ENCODE data around the gene MRE11.
"Not testable (repeated sequence)": the region's sequence is repeated elsewhere in the genome, so short reads cannot be mapped to it uniquely, and the experiment has no call there.

MRE11 gene

DNA sequence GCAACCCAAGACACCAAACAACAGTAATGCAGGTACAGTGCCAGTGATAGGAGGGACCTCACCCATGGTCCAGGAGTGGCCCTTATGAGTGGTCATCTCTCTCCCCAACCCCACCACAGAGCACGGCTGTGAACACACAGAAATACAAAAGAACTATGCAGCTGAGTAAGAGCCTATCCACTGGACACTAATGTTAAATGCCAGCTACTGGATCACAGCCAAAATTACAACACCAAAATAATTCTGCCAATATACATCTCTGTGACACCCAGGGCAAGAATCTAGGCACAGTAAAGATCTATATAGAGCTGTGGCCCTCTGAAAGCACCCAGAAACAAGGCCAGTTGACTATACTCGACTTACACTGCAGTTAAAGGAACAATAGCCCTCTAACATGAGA, 69.6 kb downstream of the MRE11 start:
- no peak for DNase-seq (ENCODE audit: low read depth)

DNA sequence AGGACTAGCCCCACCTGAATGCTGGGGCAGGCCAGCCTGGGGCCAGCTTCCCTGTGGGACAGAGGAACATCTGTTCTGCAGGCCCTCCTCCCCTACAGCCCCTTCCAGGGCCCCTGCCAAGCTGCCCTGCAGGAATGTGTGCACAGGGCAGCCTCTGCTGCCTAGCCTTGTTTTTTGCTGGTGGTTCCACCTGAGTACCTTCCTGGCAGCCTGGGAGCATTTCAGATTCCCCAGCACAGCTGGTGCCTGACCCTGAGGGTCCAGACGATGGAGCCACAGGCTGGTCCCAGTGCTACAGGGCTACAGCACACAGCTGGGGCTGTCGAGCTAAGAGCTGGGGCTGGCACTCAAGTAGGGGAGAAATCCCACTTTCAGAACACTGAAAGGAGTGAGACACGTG, 70.1 kb downstream of the MRE11 start:
- DNase-seq (ENCODE audit: low read depth), result no peak

DNA sequence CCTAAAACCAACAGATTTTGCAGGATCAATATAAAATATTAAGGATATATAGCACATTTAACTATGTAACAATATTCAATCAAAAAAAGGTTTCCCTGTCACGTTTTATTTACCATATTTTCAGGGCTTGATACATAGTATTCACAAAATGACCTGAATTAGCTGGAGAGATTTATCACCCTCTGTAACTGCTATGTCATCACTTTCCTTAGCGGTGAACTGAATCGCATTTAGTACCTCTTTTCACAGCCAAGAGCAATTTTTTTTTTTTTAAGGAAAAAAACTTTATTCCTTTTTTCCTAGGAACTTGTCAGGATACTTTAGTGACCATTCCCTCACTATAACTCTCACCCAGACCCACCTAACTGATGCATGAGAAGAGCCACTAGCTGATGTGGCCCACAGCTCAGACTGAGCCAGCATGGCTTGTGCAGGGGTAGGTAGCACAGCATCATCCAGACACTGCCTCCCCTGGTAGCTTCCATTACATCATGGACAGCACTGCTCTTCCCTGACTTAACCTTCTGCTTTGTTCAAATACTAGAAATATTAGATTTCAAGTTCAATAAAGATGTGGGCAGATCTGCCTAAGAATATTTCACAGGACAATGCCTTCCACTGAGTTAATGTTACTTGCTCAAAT, 75.4 kb downstream of the MRE11 start:
- DNase-seq (ENCODE audit: low read depth), result no peak

DNA sequence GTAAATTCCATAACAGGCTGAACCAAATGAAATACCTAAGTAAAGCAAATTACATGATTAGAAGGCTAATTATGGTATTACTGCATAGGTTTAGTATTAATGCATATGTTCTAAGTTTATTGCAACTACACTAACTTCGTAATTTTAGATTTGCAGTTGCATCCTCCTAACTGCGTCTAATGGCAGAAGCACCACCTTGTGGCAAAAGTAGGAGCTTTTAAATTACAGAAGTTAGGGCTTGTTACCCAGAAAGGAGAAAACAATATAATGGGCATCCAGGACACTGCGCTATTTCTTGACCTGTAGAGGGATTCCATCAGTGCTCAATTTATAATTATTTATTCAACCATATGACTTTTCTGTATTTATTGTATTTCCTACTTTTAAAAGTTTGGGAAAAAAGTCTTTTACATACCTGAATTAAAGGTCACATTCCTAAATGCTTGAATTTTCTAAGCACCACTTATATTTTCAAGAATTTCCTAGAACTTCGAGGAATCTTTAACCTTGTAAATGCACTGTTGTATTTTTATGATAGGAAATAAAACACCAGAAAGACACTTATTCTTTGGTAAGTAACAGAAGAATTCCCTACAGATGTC, 76.2 kb downstream of the MRE11 start:
- no peak for DNase-seq (ENCODE audit: low read depth)

DNA sequence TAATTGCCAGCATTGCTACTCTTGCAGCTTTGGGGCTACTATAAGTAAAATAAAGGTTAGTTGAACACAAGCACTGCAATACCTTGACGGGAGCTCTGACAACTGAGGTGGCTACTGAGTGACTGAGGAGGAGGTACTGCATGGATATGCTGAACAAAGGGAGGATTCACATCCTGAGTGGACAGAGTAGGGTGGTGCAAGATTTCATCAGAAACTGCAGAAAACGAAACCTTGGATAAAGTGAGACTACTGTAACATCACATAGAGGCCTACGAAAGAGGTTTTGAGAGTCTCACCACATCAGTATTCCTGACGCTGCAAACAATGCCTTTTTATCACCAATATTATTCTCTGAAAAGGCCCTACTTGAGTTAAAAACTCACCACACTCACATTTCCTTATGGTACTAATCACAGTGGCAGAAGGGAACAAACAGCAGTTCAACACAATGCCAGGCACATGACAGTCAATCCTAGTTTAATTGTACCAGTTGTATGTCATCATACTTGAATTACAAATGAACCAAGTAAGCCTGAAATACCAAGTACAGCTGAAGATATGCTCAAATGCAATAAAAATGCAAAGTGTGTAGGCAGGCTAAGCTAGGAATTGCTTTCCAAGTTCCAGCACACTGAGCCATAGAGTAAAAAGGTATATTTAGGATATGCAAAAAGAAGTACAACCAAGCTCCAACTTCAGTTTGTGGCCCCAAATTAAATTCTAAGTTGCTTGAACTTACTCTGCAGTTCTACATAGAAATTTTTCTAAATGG, 88.4 kb downstream of the MRE11 start:
- DNase-seq (ENCODE audit: low read depth), result no peak

DNA sequence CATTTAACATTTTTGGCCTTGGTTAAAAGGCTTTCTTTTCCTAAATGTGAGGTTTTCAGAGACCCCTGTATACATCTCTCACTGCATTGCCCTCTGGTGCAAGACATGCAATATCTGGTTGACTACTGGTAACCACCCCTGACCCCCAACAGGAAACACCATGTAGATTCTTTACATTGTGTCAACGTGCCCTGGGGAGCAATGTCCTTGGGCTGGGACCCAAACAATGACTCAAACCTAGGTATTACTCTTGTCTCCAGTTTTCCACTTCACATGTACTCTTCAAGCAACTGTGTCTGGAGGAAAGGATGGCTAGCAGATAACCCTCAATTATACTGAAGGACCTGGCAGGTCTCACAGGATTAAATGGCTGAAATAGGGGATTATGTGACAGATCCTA, 91.3 kb downstream of the MRE11 start:
- DNase-seq (ENCODE audit: low read depth), result no peak

DNA sequence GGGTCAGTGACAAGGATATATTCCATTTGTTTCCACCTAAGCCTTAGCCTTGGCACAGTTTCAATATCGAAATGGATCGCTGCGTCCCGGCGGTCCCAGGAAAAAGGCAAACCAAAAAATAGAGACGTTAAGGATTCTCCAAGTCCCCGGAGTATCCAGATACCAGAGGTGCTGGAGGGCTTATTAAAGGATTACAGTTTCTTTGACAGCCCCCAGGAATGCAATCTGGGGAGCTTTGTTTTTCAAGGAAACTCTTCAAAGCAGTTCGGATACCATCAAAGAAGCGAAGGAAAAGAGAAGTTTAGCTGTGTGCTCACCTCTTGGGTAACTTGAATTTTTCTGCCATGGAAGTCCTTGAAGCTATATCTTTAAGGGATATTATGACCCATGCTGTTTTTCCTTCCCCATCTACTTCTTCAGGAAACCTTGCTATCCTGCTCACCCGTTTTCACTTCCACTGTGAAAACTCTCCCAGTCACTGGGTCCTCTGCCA, 91.8 kb downstream of the MRE11 start:
- DNase-seq (ENCODE audit: low read depth), result no peak

DNA sequence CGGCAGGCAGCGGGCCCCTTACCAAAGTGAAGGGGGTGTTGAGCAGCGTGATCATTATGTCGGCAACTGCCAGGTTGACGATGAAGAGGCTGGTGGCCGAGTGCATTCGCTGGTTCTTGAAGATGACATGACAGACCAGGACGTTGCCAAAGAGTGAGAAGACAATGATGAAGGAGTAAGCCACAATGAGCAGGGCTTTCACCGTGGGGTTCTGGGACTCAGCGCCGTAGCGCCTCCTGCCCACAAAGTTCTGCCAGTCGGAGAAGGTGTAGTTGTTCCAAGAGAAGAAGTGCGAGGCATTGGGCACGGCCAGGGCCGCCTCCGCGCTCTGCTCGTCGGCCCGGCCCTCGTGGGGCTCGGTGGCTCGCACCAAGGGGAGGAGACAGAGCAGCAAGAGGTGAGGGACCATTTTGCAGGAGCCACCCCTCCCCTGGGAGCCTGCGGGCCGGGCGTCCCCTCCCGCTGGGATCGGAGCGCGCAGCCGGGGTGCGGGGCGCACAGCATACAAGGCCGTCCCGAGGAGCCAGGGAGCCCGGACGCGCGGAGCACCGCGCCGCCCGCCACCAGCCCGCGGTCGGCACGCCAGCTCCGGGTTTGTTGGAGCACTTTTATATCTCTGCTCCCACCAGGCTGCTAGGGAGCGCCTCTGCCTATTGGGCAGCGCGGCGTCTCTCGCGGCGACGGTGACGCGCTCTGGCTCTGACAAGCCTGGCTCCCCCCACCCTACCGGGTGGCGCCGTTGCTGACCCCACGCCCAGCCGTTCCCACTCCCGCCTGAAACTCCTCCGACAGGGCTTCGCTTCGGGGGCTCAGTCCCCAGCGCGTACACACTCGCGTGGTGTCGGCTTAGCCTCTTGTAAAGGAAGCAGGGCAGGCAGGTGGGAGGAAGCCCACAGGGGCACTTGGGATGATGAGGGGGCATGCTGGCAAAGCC, 92.5 kb downstream of the MRE11 start, which contains the start of gene GPR83:
Gene GPR83, minus strand, starts transcription at position 581 of the 934 bp plus-strand sequence. Its CDS starts 172 bp downstream, at position 409.
- DNase-seq (ENCODE audit: low read depth), result no peak

DNA sequence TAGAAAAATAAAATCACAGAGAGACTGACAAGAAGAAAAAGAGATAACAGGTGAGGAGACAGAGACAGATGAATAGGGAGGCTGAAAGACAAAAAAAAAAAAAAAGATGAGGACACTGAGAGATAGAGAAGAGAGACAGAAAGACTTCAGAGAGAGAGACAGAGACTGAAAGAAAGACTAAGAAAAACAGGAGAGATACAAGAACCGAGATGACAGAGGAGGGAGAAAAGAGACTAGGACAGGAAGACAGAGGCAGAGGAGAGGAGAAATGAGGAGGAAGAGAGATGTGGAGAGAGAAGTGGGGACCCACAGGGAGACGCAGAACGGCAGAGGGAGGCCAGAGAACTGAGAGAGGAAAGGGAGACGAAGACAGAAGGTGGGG, 93.2 kb downstream of the MRE11 start:
- DNase-seq (ENCODE audit: low read depth), result no peak

DNA sequence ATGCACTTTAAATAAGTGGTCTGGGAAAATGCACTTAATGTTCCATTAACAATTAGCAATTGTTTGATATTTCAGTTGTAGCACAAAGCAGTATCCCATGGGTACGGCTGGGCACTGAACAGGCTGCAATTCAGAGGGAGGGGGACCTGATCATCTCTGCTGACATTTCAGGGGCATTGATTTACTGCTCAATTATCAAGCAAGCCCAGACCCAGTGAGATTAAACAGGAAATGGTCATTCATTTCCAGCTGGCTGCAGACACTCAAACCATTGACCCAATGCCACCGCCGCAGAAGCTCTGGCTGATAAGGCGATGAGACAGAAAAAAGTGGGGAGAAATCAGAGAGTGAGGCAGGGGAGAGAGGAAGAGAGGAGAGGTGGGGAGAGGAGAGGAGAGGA, 93.6 kb downstream of the MRE11 start:
- no peak for DNase-seq (ENCODE audit: low read depth)

DNA sequence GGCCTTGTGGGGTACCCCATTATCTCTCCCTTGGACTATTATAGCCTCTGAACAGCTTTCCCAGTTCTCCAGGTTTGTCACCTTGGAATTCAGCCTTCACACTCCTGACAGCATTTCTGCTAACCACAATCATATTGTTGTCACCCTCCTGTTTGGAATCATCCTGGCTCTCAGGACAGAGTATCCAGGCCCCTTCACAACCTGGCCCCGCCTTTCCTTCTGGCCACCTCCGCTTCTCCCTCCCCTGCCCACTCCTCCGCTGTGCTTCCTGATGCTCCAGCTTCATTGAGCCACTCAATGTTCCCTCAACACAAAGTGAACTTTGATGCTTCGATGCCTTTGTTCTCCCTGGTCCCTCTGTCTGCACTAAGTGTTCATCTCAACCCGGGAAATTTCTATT, 95.5 kb downstream of the MRE11 start:
- no peak for DNase-seq (ENCODE audit: low read depth)

DNA sequence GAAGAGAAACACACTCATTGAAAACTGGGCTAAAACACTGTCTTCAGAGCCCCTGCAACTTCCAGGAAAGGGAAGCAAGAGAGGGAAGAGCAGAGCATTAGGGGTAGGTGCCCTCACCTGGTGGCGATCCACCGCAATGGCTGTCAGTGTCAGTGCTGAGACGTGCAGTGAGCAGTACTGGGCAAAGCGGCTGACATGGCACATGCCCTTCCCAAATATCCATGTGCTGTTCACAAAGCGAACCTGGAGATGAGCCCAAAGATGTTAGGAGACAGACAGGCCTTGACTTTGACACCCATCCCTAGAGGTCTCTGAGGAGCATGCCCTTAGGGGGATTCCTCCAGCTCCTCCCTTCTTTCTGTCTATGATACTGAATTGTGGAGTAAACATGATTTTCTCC, 97.4 kb downstream of the MRE11 start:
- no peak for DNase-seq (ENCODE audit: low read depth)

DNA sequence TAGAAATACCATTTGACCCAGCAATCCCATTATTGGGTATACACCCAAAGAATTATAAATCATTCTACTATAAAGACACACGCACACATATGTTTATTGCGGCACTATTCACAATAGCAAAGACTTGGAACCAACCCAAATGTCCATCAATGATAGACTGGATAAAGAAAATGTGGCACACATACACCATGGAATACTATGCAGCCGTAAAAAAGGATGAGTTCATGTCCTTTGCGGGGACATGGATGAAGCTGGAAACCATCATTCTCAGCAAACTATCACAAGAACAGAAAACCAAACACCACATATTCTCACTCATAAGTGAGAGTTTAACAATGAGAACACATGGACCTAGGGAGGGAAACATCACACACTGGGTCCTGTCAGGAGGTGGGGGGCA, 101.7 kb downstream of the MRE11 start:
- DNase-seq (ENCODE audit: low read depth), result not testable (repeated sequence)

DNA sequence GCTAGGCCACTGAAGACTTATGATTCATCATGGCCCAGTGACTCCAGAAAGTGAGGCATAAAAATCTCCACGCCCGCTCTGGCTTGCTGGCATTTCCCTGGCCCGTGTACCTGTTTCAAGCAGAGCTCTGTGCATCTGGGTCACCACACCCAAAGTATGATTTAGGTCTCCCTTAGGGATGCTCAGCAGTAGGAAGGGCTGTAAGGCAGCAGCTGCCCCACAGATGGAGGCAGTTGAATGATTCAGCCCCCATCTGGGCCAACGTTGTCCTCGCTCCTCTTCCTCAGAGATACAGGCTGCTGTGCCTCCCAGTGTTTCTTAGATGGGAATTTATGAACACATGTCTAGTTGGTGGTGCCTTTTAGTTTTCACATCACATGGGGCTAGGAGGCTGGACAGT, 114.0 kb downstream of the MRE11 start:
- no peak for DNase-seq (ENCODE audit: low read depth)

DNA sequence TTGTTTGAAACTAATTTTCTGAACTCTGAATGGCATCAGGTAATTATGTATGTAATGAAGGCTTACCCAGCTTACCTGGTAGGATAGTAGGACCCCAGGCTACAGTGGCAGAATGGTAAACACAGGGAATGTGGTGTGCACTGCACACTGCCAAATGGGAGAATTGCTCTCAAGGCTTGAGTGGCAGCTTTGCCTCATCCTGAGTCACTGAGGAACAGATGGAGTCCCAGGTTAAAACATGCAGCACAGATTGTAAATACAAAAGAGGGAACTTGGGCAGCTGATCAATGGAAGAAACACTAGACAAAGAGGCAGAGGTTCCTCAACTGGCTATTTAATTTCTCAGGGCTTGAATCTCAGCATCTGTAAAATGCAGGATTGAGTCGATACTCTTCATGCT, 116.8 kb downstream of the MRE11 start:
- no peak for DNase-seq (ENCODE audit: low read depth)

DNA sequence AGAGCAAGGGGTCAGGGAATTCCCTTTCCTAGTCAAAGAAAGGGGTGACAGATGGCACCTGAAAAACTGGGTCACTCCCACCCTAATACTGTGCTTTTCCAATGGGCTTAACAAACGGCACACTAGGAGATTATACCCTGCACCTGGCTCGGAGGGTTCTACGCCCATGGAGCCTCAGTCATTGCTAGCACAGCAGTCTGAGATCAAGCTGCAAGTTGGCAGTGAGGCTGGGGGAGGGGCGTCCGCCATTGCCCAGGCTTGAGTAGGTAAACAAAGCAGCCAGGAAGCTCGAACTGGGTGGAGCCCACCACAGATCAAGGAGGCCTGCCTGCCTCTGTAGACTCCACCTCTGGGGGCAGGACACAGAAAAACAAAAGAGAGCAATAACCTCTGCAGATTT, 123.1 kb downstream of the MRE11 start:
- not testable (repeated sequence) for DNase-seq (ENCODE audit: low read depth)

All from HS-5 (cell line).